H1 (cell line): ENCODE results near the gene ARHGEF4. TPM values are rescaled to one million over a fixed set of nuclear protein-coding genes. Genes with fewer than 3 reads are reported as not detected.

Experiments used
- CTCF ChIA-PET: fragments of 300-600 bp; sonication (Branson Sonifier 250); formaldehyde crosslinking; loops from one replicate; lab custom pipeline; 2021; ENCODE audit not compliant: partially characterized antibody; lab: Charles Lee
- POLR2A ChIA-PET: fragments of 300-600 bp; sonication (Branson Sonifier 250); formaldehyde crosslinking; loops from one replicate; lab custom pipeline; 2021; ENCODE audit warnings: inconsistent platforms; ENCODE audit not compliant: partially characterized antibody; lab: Charles Lee
- DNase-seq, 2 experiments: peaks; one replicate each; pipeline versions ENCODE4 v3.0.0 to v3.0.0-alpha.2; 2010 to 2022; ENCODE audit warnings: low spot score in 2 of 2, low read depth in 1 of 2, mixed read lengths in 1 of 2
- FAIRE-seq: peaks from 2 replicates; lab custom pipeline; 2011; peaks lifted over from hg19 to GRCh38; lab: Jason Lieb, UNC
- H2AFZ ChIP-seq: 2 replicates; pipeline ENCODE4 v1.8.1; 2012; ENCODE audit warnings: low read length, inconsistent platforms
- H2AK5ac ChIP-seq: 2 replicates; pipeline ENCODE4 v1.6.1; 2013; ENCODE audit warnings: low read depth, low read length
- H2BK120ac ChIP-seq: replicated peaks from 2 replicates; pipeline ENCODE3; 2013; ENCODE audit warnings: low read depth, low read length, inconsistent platforms
- H2BK12ac ChIP-seq: 2 replicates; pipeline ENCODE4 v1.6.1; 2013; ENCODE audit warnings: low read depth, low read length
- H2BK15ac ChIP-seq: 2 replicates; pipeline ENCODE4 v1.6.1; 2013; ENCODE audit warnings: low read length
- H2BK20ac ChIP-seq: 2 replicates; pipeline ENCODE4 v1.6.1; 2013; ENCODE audit warnings: low read length
- H2BK5ac ChIP-seq: 2 replicates; pipeline ENCODE4 v1.6.1; 2013; ENCODE audit warnings: low read depth, low read length
- H3K14ac ChIP-seq: 2 replicates; pipeline ENCODE4 v1.6.1; 2013; ENCODE audit warnings: inconsistent platforms; ENCODE audit not compliant: insufficient read length
- H3K18ac ChIP-seq: 2 replicates; pipeline ENCODE4 v1.6.1; 2013; ENCODE audit warnings: low read length; ENCODE audit errors: extremely low read depth
- H3K23ac ChIP-seq: 2 replicates; pipeline ENCODE4 v1.6.1; 2013; ENCODE audit warnings: inconsistent platforms; ENCODE audit not compliant: insufficient read length
- H3K23me2 ChIP-seq: 2 replicates; pipeline ENCODE4 v1.6.1; 2013; ENCODE audit warnings: low read depth, low read length
- H3K27ac ChIP-seq: 2 replicates; pipeline ENCODE4 v1.6.1; 2011; ENCODE audit warnings: low read depth, low read length, inconsistent platforms
- H3K27me3 ChIP-seq, 4 experiments: replicated peaks in 1 of 4; 1 replicate in 1 of 4; 2 replicates in 3 of 4; pipeline versions ENCODE4 v1.6.1 to v1.8.1; 2011 to 2013; ENCODE audit warnings: low read length in 3 of 4, mild to moderate bottlenecking in 3 of 4, inconsistent platforms in 2 of 4, mixed read lengths in 2 of 4, moderate library complexity in 1 of 4; ENCODE audit not compliant: control insufficient read depth in 3 of 4, insufficient read depth in 3 of 4; ENCODE audit errors: extremely low read depth in 1 of 4
- H3K36me3 ChIP-seq, 4 experiments: 2 replicates each; pipeline versions ENCODE4 v1.6.1 to v1.8.1; 2011 to 2013; ENCODE audit warnings: mild to moderate bottlenecking in 4 of 4, low read length in 3 of 4, moderate library complexity in 2 of 4, control low read depth in 1 of 4, inconsistent platforms in 1 of 4; ENCODE audit not compliant: insufficient read depth in 4 of 4, control insufficient read depth in 2 of 4
- H3K4ac ChIP-seq: replicated peaks from 2 replicates; pipeline ENCODE3; 2013; ENCODE audit warnings: low read length, low read depth, mixed read lengths, inconsistent platforms; ENCODE audit not compliant: insufficient read length
- H3K4me1 ChIP-seq, 4 experiments: replicated peaks in 1 of 4; 1 replicate in 1 of 4; 2 replicates in 3 of 4; pipeline versions ENCODE4 v1.6.1 to v1.8.1; 2011 to 2013; ENCODE audit warnings: low read length in 3 of 4, inconsistent platforms in 2 of 4, mixed read lengths in 1 of 4; ENCODE audit not compliant: insufficient read depth in 4 of 4, control insufficient read depth in 3 of 4
- H3K4me2 ChIP-seq, 2 experiments: 2 replicates each; pipeline versions ENCODE4 v1.6.1 to v1.8.1; 2011 to 2013; ENCODE audit warnings: low read depth in 2 of 2, low read length in 2 of 2, control low read depth in 1 of 2, inconsistent platforms in 1 of 2, mild to moderate bottlenecking in 1 of 2; ENCODE audit not compliant: insufficient read depth in 1 of 2
- H3K4me3 ChIP-seq, 4 experiments: fragments of 200-600, 300-600 bp in 1 of 4; sonication (generic), shearing (Covaris generic), sonication (Bioruptor Twin) in 1 of 4; 2 replicates each; pipeline versions ENCODE4 v1.5.1 to v1.8.1; 2011 to 2016; ENCODE audit warnings: low read length in 4 of 4, low read depth in 3 of 4, control low read depth in 2 of 4, inconsistent platforms in 2 of 4, mild to moderate bottlenecking in 2 of 4, mixed read lengths in 1 of 4, moderate library complexity in 1 of 4; ENCODE audit not compliant: insufficient read depth in 2 of 4; ENCODE audit errors: extremely low read depth in 1 of 4
- H3K56ac ChIP-seq: replicated peaks from 2 replicates; pipeline ENCODE3; 2013; ENCODE audit warnings: low read depth, mild to moderate bottlenecking, mixed read lengths, low read length, inconsistent platforms; ENCODE audit not compliant: insufficient read length
- H3K79me1 ChIP-seq: 2 replicates; pipeline ENCODE4 v1.6.1; 2013; ENCODE audit warnings: low read depth, low read length, control low read depth
- H3K79me2 ChIP-seq, 2 experiments: 2 replicates each; pipeline versions ENCODE4 v1.6.1 to v1.8.1; 2012 to 2013; ENCODE audit warnings: low read length in 2 of 2, mild to moderate bottlenecking in 2 of 2, inconsistent platforms in 1 of 2; ENCODE audit not compliant: insufficient read depth in 2 of 2, control insufficient read depth in 1 of 2
- H3K9ac ChIP-seq, 4 experiments: replicated peaks in 1 of 4; 1 replicate in 1 of 4; 2 replicates in 3 of 4; pipeline versions ENCODE4 v1.6.1 to v1.8.1; 2011 to 2013; ENCODE audit warnings: low read depth in 3 of 4, low read length in 3 of 4, control low read depth in 2 of 4, mild to moderate bottlenecking in 2 of 4, moderate library complexity in 2 of 4, inconsistent platforms in 1 of 4; ENCODE audit errors: extremely low read depth in 1 of 4
- H3K9me3 ChIP-seq, 2 experiments: 2 replicates each; pipeline versions ENCODE4 v1.6.1 to v1.8.1; 2012 to 2013; ENCODE audit warnings: mild to moderate bottlenecking in 2 of 2, moderate library complexity in 2 of 2, control low read depth in 1 of 2, inconsistent platforms in 1 of 2, low read depth in 1 of 2, low read length in 1 of 2, mixed read lengths in 1 of 2; ENCODE audit not compliant: insufficient read depth in 2 of 2
- H4K20me1 ChIP-seq, 2 experiments: replicated peaks in 1 of 2; 2 replicates each; pipeline versions ENCODE3 to v1.8.1; 2011 to 2013; ENCODE audit warnings: inconsistent platforms in 2 of 2, low read length in 2 of 2, mild to moderate bottlenecking in 1 of 2; ENCODE audit not compliant: insufficient read depth in 2 of 2, control insufficient read depth in 1 of 2
- H4K5ac ChIP-seq: 2 replicates; pipeline ENCODE4 v1.6.1; 2013; ENCODE audit warnings: low read length, low read depth, mixed read lengths, inconsistent platforms; ENCODE audit not compliant: insufficient read length
- H4K8ac ChIP-seq: 2 replicates; pipeline ENCODE4 v1.8.0; 2013; ENCODE audit warnings: mild to moderate bottlenecking, moderate library complexity, low read length, inconsistent platforms; ENCODE audit not compliant: insufficient read depth; ENCODE audit errors: extremely low read depth
- H4K91ac ChIP-seq: replicated peaks from 2 replicates; pipeline ENCODE3; 2013; ENCODE audit warnings: low read length, mixed read lengths, inconsistent platforms; ENCODE audit not compliant: insufficient read length
- BCL11A ChIP-seq, 2 experiments: IDR thresholded peaks; one replicate each; pipeline ENCODE4 v1.6.1; 2011; ENCODE audit warnings: low read depth in 2 of 2, low read length in 2 of 2, mild to moderate bottlenecking in 2 of 2
- CBX5 ChIP-seq: fragments of 300-800, 300-1000 bp; sonication (generic); IDR thresholded peaks from 2 replicates; pipeline ENCODE4 v1.7.1; 2016; ENCODE audit warnings: antibody characterized with exemption, low read length, low read depth
- CHD1 ChIP-seq: IDR thresholded peaks from 2 replicates; pipeline ENCODE4 v1.6.1; 2012; ENCODE audit warnings: low read depth, low read length, improper control_type of control experiment
- EZH2 ChIP-seq: fragments of 200-600 bp; sonication (generic); IDR thresholded peaks from 2 replicates; pipeline ENCODE4 v1.7.1; 2012; ENCODE audit warnings: low read depth, mild to moderate bottlenecking, moderate library complexity, low read length, inconsistent platforms; ENCODE audit not compliant: severe bottlenecking
- JUN ChIP-seq: IDR thresholded peaks from 2 replicates; pipeline ENCODE4 v1.6.1; 2011; ENCODE audit warnings: low read depth, mild to moderate bottlenecking, improper control_type of control experiment, low read length
- MAFK ChIP-seq: IDR thresholded peaks from 2 replicates; pipeline ENCODE4 v1.6.1; 2012; ENCODE audit warnings: low read depth, mild to moderate bottlenecking, improper control_type of control experiment, low read length
- PHF8 ChIP-seq: fragments of 200-600 bp; sonication (generic); conservative IDR thresholded peaks from 2 replicates; pipeline ENCODE4 v1.7.1; 2012; ENCODE audit warnings: low read depth, mild to moderate bottlenecking, inconsistent platforms, low read length, moderate library complexity
- RXRA ChIP-seq: IDR thresholded peaks from 2 replicates; pipeline ENCODE4 v1.6.1; 2011; ENCODE audit warnings: low read depth, mild to moderate bottlenecking, low read length, moderate library complexity; ENCODE audit not compliant: insufficient read depth
- SIRT6 ChIP-seq: IDR thresholded peaks from one replicate; pipeline ENCODE4 v1.7.1; 2012; ENCODE audit warnings: low read length, inconsistent platforms
- SP1 ChIP-seq: IDR thresholded peaks from 2 replicates; pipeline ENCODE4 v1.6.1; 2011; ENCODE audit warnings: low read depth, low read length
- TEAD4 ChIP-seq: IDR thresholded peaks from 2 replicates; pipeline ENCODE4 v1.6.1; 2012; ENCODE audit warnings: low read depth, low read length, inconsistent platforms, mixed read lengths
- YY1 ChIP-seq: IDR thresholded peaks from 2 replicates; pipeline ENCODE4 v1.6.1; 2011; ENCODE audit warnings: low read depth, mild to moderate bottlenecking, low read length
- WGBS, 2 experiments: shearing (Covaris generic) in 1 of 2; methylation state at CpG; one replicate each; pipeline versions ENCODE4 v1.1.6 to v1.1.7; 2013 to 2015; ENCODE audit warnings: low lambda C conversion rate in 2 of 2, mixed read lengths in 2 of 2, inconsistent platforms in 1 of 2, low coverage in 1 of 2, missing lambda C conversion rate in 1 of 2; ENCODE audit not compliant: insufficient replicate concordance in 2 of 2, insufficient coverage in 1 of 2, insufficient read length in 1 of 2; ENCODE audit errors: extremely low coverage in 1 of 2, missing lambda C conversion rate in 1 of 2; 5-methylcytosine and 5-hydroxymethylcytosine counted together
- polyA plus RNA-seq, 7 experiments: library from polyadenylated mRNA; depleted of rRNA in 3 of 7; stranded (reverse) in 5 of 7; unstranded in 2 of 7; fragments of >200 nt in 5 of 7; fragments of 200-250 nt in 2 of 7; gene quantifications; 1 replicate in 5 of 7; 2 replicates in 1 of 7; 4 replicates in 1 of 7; pipeline versions ENCODE4 v1.2.1 to v1.2.3, GENCODE V29; 2011 to 2013; ENCODE audit warnings: missing spikeins in 2 of 7, mixed read lengths in 2 of 7
- total RNA-seq: library from RNA; stranded (reverse); fragmentation: NEBNext Ultra II Directional; extraction: Animal tissue kit (Norgen Biotek cat#: 25700); gene quantifications from 2 replicates; pipeline ENCODE4 v1.2.1, GENCODE V29; 2021
- TF ChIP-seq, protein P1 (sequence below): IDR thresholded peaks from 2 replicates; pipeline ENCODE4 v1.6.1; 2011; ENCODE audit warnings: low read depth, mild to moderate bottlenecking, low read length; ENCODE audit not compliant: insufficient read depth

Gene ARHGEF4
- total and polyA plus RNA-seq, 2 of the 8 experiments (the other 6 are each of a cell fraction or from before 2014, with no cell fraction given), result 10.6 to 14.6 TPM

DNA sequence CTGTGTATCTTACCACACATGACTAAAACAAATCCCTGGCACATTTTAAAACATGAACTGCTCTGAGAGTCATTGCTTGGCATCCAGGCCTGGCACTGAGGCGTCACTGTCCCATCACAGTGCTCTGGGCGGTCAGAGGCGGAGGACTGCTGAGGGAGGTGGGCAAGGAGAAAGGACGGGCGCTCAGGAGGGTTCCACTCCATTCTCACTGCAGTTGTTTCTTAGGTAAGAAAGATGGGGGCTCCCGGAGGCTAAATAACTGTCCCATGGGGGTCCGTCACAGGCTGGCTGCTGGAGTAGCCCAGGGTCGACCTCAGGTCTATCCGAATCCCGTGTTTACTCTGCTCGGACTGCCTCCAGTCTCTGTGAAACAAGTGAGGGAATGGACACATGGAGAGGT lies 139.0 kb downstream of the ARHGEF4 start:
- Histone ChIP-seq H4K20me1 (peaks cover 0 to 7% of the 10 kb centered on the region in 2 experiments), H3K23ac (no peak overlapping the region), H3K18ac (no peak overlapping the region), H2BK20ac (no peak overlapping the region), H3K79me1 (no peaks in the 10 kb centered on the region), H3K27me3 (no peaks in the 10 kb centered on the region), H3K23me2 (peaks cover 9% of the 10 kb centered on the region), H3K56ac (no peak overlapping the region), H4K8ac (no peak overlapping the region), H4K91ac (no peak overlapping the region), H3K36me3 (peaks cover 0 to 6% (median 0%) of the 10 kb centered on the region in 4 experiments; a peak in 1 of 8 replicates), H2BK5ac (no peak overlapping the region), H4K5ac (no peak overlapping the region), H2BK15ac (no peak overlapping the region), H2BK12ac (no peak overlapping the region), H2AK5ac (0 out of 2 replicates have a peak overlapping the region, but pooled peaks have one; percentile 24), H3K4me2 (no peak overlapping the region), H3K79me2 (peaks cover 0 to 7% of the 10 kb centered on the region in 2 experiments; a peak in 2 of 4 replicates), H3K4me3 (no peak overlapping the region), H2BK120ac (no peak overlapping the region), H3K27ac (no peak overlapping the region), H2AFZ (no peak overlapping the region), H3K9ac (no peak overlapping the region), H3K9me3 (peaks cover 7 to 8% of the 10 kb centered on the region in 2 experiments; a peak in 3 of 4 replicates), H3K4ac (no peak overlapping the region), H3K4me1 (no peaks in the 10 kb centered on the region), H3K14ac (no peak overlapping the region)
- ChIA-PET POLR2A (no interaction called here), CTCF (interaction anchor here (1.4 kb wide), 1 partner anchor 10 kb away, joined by 3 read pairs; no protein-coding TSS in a partner anchor)
- DNase-seq, result no peak
- no peak for FAIRE-seq
- WGBS, 2 experiments, result 75% methylated on average over 11 of the region's 11 CpGs; no CpG with 5 or more reads in 1 of the 2 experiments
- TF ChIP-seq SP1 (no peak), TEAD4 (no peak), SIRT6 (no peak), YY1 (no peak), JUN (no peak), BCL11A (IDR thresholded peaks at IDR 0.05; ENCODE audit: low read depth in 2 of 2, low read length in 2 of 2) (no peak), RXRA (no peak), CHD1 (no peak), MAFK (no peak), PHF8 (no peak), EZH2 (no peak), CBX5 (no peak)
- TF ChIP-seq, protein P1, sequence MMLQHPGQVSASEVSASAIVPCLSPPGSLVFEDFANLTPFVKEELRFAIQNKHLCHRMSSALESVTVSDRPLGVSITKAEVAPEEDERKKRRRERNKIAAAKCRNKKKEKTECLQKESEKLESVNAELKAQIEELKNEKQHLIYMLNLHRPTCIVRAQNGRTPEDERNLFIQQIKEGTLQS, result no peak
